ENCODE data around the gene HHAT. TPM values are rescaled to one million over a fixed set of nuclear protein-coding genes. Genes with fewer than 3 reads are reported as not detected.

The HHAT gene
- total RNA-seq, 1 donor from 2014 or later, result 11.4 TPM

- no peaks in the 10 kb centered on the region for H3K36me3 ChIP-seq (ENCODE audit: insufficient read depth, low read length)
- no peaks in the 10 kb centered on the region for H3K9me3 Mint-ChIP-seq (ENCODE audit: unreplicated experiment)
- peaks cover 5% of the 10 kb centered on the region for H3K4me1 Mint-ChIP-seq (ENCODE audit: low read depth, unreplicated experiment)
- no peaks in the 10 kb centered on the region for H3K27me3 ChIP-seq (ENCODE audit: insufficient read depth, low read length)
- H3K4me2 ChIP-seq (ENCODE audit: low read length), result no peak overlapping the region
- H3K4me3 Mint-ChIP-seq (ENCODE audit: unreplicated experiment), result no peak overlapping the region
- H3K9ac ChIP-seq (ENCODE audit: low read length), result no peak overlapping the region
- FAIRE-seq, result no peak
- peaks cover 17% of the 10 kb centered on the region for H3K36me3 Mint-ChIP-seq (ENCODE audit: low read depth, unreplicated experiment)
- no peak overlapping the region for H3K27ac ChIP-seq (ENCODE audit: low read depth, low read length)
- H3K79me2 ChIP-seq (ENCODE audit: insufficient read depth, low read length), result no peaks in the 10 kb centered on the region
- no peak for DNase-seq (ENCODE audit: low read depth)
- H3K4me3 ChIP-seq (ENCODE audit: insufficient read depth, low read depth, low read length), result no peak overlapping the region
- H3K27me3 Mint-ChIP-seq (ENCODE audit: low read depth, unreplicated experiment), result no peaks in the 10 kb centered on the region
- no peaks in the 10 kb centered on the region for H3K4me1 ChIP-seq (ENCODE audit: insufficient read depth, low read length)
- no peaks in the 10 kb centered on the region for H3K9me3 ChIP-seq (ENCODE audit: insufficient read depth, low read depth, low read length)
- no peak for TF ChIP-seq CTCF (IDR thresholded peaks at IDR 0.05; ENCODE audit: insufficient read depth, low read depth, low read length)
- no peak for TF ChIP-seq EZH2 (IDR thresholded peaks at IDR 0.05; ENCODE audit: insufficient read depth, low read length)
- no peaks in the 10 kb centered on the region for H4K20me1 ChIP-seq (ENCODE audit: insufficient read depth, low read length)
- no peak overlapping the region for H3K27ac Mint-ChIP-seq (ENCODE audit: unreplicated experiment)
- no peak overlapping the region for H2AFZ ChIP-seq (ENCODE audit: low read depth, low read length)
Measured at GRCh38 chr1:210469441-210469840, 140.7 kb downstream of the HHAT start.

GRCh38 chr1:210475321-210475720, 146.6 kb downstream of the HHAT start:
- FAIRE-seq, result no peak

More at GRCh38 chr1:210475321-210475720, 146.6 kb downstream of the HHAT start:
- Histone ChIP-seq H3K4me2 (ENCODE audit: low read length) (no peak overlapping the region), H3K9ac (ENCODE audit: low read length) (no peak overlapping the region), H3K9me3 (ENCODE audit: insufficient read depth, low read depth, low read length) (no peaks in the 10 kb centered on the region), H3K4me3 (ENCODE audit: insufficient read depth, low read depth, low read length) (no peak overlapping the region), H3K27me3 (ENCODE audit: insufficient read depth, low read length) (no peaks in the 10 kb centered on the region), H3K79me2 (ENCODE audit: insufficient read depth, low read length) (no peaks in the 10 kb centered on the region), H3K36me3 (ENCODE audit: insufficient read depth, low read length) (no peaks in the 10 kb centered on the region), H3K27ac (ENCODE audit: low read depth, low read length) (no peak overlapping the region), H3K4me1 (ENCODE audit: insufficient read depth, low read length) (no peaks in the 10 kb centered on the region), H4K20me1 (ENCODE audit: insufficient read depth, low read length) (no peaks in the 10 kb centered on the region), H2AFZ (ENCODE audit: low read depth, low read length) (no peak overlapping the region)
- TF ChIP-seq EZH2 (IDR thresholded peaks at IDR 0.05; ENCODE audit: insufficient read depth, low read length), result no peak
- no peak for TF ChIP-seq CTCF (IDR thresholded peaks at IDR 0.05; ENCODE audit: insufficient read depth, low read depth, low read length)
- Mint-ChIP-seq H3K4me1 (ENCODE audit: low read depth, unreplicated experiment) (no peaks in the 10 kb centered on the region), H3K4me3 (ENCODE audit: unreplicated experiment) (no peak overlapping the region), H3K27ac (ENCODE audit: unreplicated experiment) (no peak overlapping the region), H3K27me3 (ENCODE audit: low read depth, unreplicated experiment) (peaks cover 3% of the 10 kb centered on the region), H3K36me3 (ENCODE audit: low read depth, unreplicated experiment) (peaks cover 20% of the 10 kb centered on the region), H3K9me3 (ENCODE audit: unreplicated experiment) (no peaks in the 10 kb centered on the region)
- DNase-seq (ENCODE audit: low read depth), result no peak
